ENCODE data around the gene ADAMTS19.

The ADAMTS19 gene

DNA sequence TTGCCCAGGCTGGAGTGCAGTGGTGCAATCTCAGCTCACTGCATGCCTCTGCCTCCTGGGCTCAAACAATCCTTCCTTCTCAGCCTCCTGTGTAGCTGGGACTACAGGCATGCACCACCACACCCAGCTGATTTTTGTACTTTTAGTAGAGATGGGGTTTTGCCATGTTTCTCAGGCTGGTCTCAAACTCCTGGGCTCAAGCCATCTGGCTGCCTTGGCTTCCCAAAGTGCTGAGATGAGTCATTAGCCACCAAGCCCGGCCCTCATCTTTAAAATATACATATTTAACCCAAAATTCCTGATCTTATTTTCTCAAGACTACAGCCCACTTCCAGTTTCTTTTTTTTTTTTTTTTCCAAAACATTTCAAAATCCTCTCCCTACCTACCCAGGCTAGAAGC, 256.1 kb downstream of the ADAMTS19 start:
- no peak overlapping the region for H3K14ac ChIP-seq (ENCODE audit: low read length)
- H2BK5ac ChIP-seq (ENCODE audit: low read length): no peak overlapping the region
- no peaks in the 10 kb centered on the region for H3K79me1 ChIP-seq (ENCODE audit: low read depth, low read length)
- H3K18ac ChIP-seq (ENCODE audit: low read length): no peak overlapping the region
- no peaks in the 10 kb centered on the region for H3K36me3 ChIP-seq (replicated peaks in 1 of 2; ENCODE audit: control insufficient read depth in 2 of 2, insufficient read depth in 2 of 2, low read length in 2 of 2)
- no peak overlapping the region for H4K91ac ChIP-seq (ENCODE audit: low read depth, low read length, poor library complexity)
- H2AK5ac ChIP-seq (ENCODE audit: low read depth, low read length): no peak overlapping the region
- WGBS, 2 donors (ENCODE audit: extremely low coverage in 2 of 2, insufficient read length in 2 of 2, insufficient replicate concordance in 1 of 2): no CpG with 5 or more reads among the region's 1 CpG
- no peak overlapping the region for H3K4me3 ChIP-seq (ENCODE audit: low read length in 2 of 2)
- H3K9me3 ChIP-seq (replicated peaks in 1 of 2; ENCODE audit: control insufficient read depth in 2 of 2, insufficient read depth in 1 of 2, low read depth in 1 of 2, low read length in 2 of 2): no peaks in the 10 kb centered on the region
- H3K4me2 ChIP-seq (ENCODE audit: insufficient read depth, low read length, poor library complexity, severe bottlenecking): no peak overlapping the region
- H2BK15ac ChIP-seq (ENCODE audit: low read length): no peak overlapping the region
- H2AFZ ChIP-seq (ENCODE audit: low read length): no peak overlapping the region
- H4K8ac ChIP-seq (ENCODE audit: low read depth, low read length): no peak overlapping the region
- no peaks in the 10 kb centered on the region for H3K27me3 ChIP-seq (ENCODE audit: control insufficient read depth in 3 of 3, insufficient read depth in 3 of 3, low read depth in 1 of 3, low read length in 3 of 3)
- no peak overlapping the region for H3K9ac ChIP-seq (ENCODE audit: low read depth, low read length, poor library complexity)
- no peak overlapping the region for H3K4ac ChIP-seq (ENCODE audit: low read length)
- no peak overlapping the region for H3K27ac ChIP-seq (replicated peaks; ENCODE audit: low read length)
- DNase-seq (ENCODE audit: low spot score): no peak
- H2BK120ac ChIP-seq (ENCODE audit: low read depth, low read length): no peak overlapping the region
- no peak overlapping the region for H2BK12ac ChIP-seq (ENCODE audit: low read length)
- H3K23ac ChIP-seq (ENCODE audit: low read depth, low read length, poor library complexity): no peak overlapping the region
- no peaks in the 10 kb centered on the region for H3K4me1 ChIP-seq (ENCODE audit: control insufficient read depth in 2 of 2, insufficient read depth in 1 of 2, low read depth in 1 of 2, low read length in 2 of 2)

DNA sequence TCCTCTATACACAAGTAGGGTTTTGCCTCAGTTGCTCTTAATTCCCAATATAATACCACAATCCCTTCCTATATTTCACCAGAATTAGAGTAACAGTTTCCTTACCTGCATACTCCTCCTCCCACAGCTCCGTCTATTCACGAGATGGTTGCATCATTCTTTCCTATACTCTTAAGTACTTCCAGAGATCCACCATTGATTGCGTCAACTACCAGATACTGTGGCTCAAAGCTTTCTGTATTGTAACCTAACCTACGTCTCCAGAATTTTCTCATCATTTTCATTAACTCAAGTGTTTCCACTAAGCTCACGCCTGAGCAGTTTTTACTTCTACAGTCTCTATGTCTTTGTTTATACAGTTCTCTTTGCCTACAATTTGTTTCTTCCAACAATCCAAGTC, 256.6 kb downstream of the ADAMTS19 start:
- no CpG with 5 or more reads among the region's 5 CpGs for WGBS, 2 donors (ENCODE audit: extremely low coverage in 2 of 2, insufficient read length in 2 of 2, insufficient replicate concordance in 1 of 2)
- no peak overlapping the region for H2BK15ac ChIP-seq (ENCODE audit: low read length)
- no peak overlapping the region for H3K18ac ChIP-seq (ENCODE audit: low read length)
- H3K79me1 ChIP-seq (ENCODE audit: low read depth, low read length): no peaks in the 10 kb centered on the region
- no peaks in the 10 kb centered on the region for H3K27me3 ChIP-seq (ENCODE audit: control insufficient read depth in 3 of 3, insufficient read depth in 3 of 3, low read depth in 1 of 3, low read length in 3 of 3)
- no peak overlapping the region for H4K91ac ChIP-seq (ENCODE audit: low read depth, low read length, poor library complexity)
- H2BK12ac ChIP-seq (ENCODE audit: low read length): no peak overlapping the region
- no peak overlapping the region for H2BK5ac ChIP-seq (ENCODE audit: low read length)
- no peak overlapping the region for H4K8ac ChIP-seq (ENCODE audit: low read depth, low read length)
- no peak overlapping the region for H3K27ac ChIP-seq (replicated peaks; ENCODE audit: low read length)
- no peak overlapping the region for H2AK5ac ChIP-seq (ENCODE audit: low read depth, low read length)
- no peak overlapping the region for H3K14ac ChIP-seq (ENCODE audit: low read length)
- no peak overlapping the region for H3K9ac ChIP-seq (ENCODE audit: low read depth, low read length, poor library complexity)
- DNase-seq (ENCODE audit: low spot score): no peak
- no peaks in the 10 kb centered on the region for H3K36me3 ChIP-seq (replicated peaks in 1 of 2; ENCODE audit: control insufficient read depth in 2 of 2, insufficient read depth in 2 of 2, low read length in 2 of 2)
- H3K23ac ChIP-seq (ENCODE audit: low read depth, low read length, poor library complexity): no peak overlapping the region
- H3K9me3 ChIP-seq (replicated peaks in 1 of 2; ENCODE audit: control insufficient read depth in 2 of 2, insufficient read depth in 1 of 2, low read depth in 1 of 2, low read length in 2 of 2): no peaks in the 10 kb centered on the region
- H2AFZ ChIP-seq (ENCODE audit: low read length): no peak overlapping the region
- H2BK120ac ChIP-seq (ENCODE audit: low read depth, low read length): no peak overlapping the region
- no peaks in the 10 kb centered on the region for H3K4me1 ChIP-seq (ENCODE audit: control insufficient read depth in 2 of 2, insufficient read depth in 1 of 2, low read depth in 1 of 2, low read length in 2 of 2)
- no peak overlapping the region for H3K4me2 ChIP-seq (ENCODE audit: insufficient read depth, low read length, poor library complexity, severe bottlenecking)
- no peak overlapping the region for H3K4ac ChIP-seq (ENCODE audit: low read length)
- no peak overlapping the region for H3K4me3 ChIP-seq (ENCODE audit: low read length in 2 of 2)

DNA sequence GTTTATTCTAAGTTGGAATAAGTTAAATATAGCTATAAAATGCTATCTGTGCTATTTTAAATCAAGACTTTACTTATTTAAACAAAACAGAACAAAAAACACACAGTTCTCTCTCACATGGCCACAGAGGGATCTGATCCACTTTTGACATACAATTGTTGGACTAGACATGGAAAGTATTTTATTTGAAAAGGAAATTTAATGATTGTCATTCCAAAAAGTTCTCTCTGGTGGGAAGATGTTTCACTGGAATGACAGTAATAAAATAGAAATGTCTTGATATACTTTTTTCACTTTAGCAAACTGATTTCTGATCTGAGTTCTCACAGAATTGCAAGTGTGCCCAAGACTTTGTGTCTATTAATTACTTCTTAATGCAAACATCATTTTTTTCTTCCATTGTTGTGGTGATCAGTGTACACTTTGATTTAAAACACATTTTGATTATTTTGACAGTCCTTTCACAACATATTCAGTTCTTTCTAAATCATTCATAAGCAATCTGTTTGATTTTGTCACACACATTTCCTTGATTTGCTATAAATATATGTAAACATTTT, 257.7 kb downstream of the ADAMTS19 start:
- Histone ChIP-seq H3K9ac (ENCODE audit: low read depth, low read length, poor library complexity) (no peak overlapping the region), H2AFZ (ENCODE audit: low read length) (no peak overlapping the region), H3K14ac (ENCODE audit: low read length) (no peak overlapping the region), H3K27ac (replicated peaks; ENCODE audit: low read length) (no peak overlapping the region), H3K4me3 (ENCODE audit: low read length in 2 of 2) (no peak overlapping the region), H3K27me3 (ENCODE audit: control insufficient read depth in 3 of 3, insufficient read depth in 3 of 3, low read depth in 1 of 3, low read length in 3 of 3) (no peaks in the 10 kb centered on the region), H2BK15ac (ENCODE audit: low read length) (no peak overlapping the region), H3K79me1 (ENCODE audit: low read depth, low read length) (no peaks in the 10 kb centered on the region), H2AK5ac (ENCODE audit: low read depth, low read length) (no peak overlapping the region), H3K4me1 (ENCODE audit: control insufficient read depth in 2 of 2, insufficient read depth in 1 of 2, low read depth in 1 of 2, low read length in 2 of 2) (no peaks in the 10 kb centered on the region), H3K36me3 (replicated peaks in 1 of 2; ENCODE audit: control insufficient read depth in 2 of 2, insufficient read depth in 2 of 2, low read length in 2 of 2) (no peaks in the 10 kb centered on the region), H2BK12ac (ENCODE audit: low read length) (no peak overlapping the region), H3K23ac (ENCODE audit: low read depth, low read length, poor library complexity) (no peak overlapping the region), H2BK120ac (ENCODE audit: low read depth, low read length) (no peak overlapping the region), H3K18ac (ENCODE audit: low read length) (no peak overlapping the region), H3K4ac (ENCODE audit: low read length) (no peak overlapping the region), H3K9me3 (replicated peaks in 1 of 2; ENCODE audit: control insufficient read depth in 2 of 2, insufficient read depth in 1 of 2, low read depth in 1 of 2, low read length in 2 of 2) (no peaks in the 10 kb centered on the region), H3K4me2 (ENCODE audit: insufficient read depth, low read length, poor library complexity, severe bottlenecking) (no peak overlapping the region), H4K91ac (ENCODE audit: low read depth, low read length, poor library complexity) (no peak overlapping the region), H2BK5ac (ENCODE audit: low read length) (no peak overlapping the region), H4K8ac (ENCODE audit: low read depth, low read length) (no peak overlapping the region)
- no peak for DNase-seq (ENCODE audit: low spot score)

DNA sequence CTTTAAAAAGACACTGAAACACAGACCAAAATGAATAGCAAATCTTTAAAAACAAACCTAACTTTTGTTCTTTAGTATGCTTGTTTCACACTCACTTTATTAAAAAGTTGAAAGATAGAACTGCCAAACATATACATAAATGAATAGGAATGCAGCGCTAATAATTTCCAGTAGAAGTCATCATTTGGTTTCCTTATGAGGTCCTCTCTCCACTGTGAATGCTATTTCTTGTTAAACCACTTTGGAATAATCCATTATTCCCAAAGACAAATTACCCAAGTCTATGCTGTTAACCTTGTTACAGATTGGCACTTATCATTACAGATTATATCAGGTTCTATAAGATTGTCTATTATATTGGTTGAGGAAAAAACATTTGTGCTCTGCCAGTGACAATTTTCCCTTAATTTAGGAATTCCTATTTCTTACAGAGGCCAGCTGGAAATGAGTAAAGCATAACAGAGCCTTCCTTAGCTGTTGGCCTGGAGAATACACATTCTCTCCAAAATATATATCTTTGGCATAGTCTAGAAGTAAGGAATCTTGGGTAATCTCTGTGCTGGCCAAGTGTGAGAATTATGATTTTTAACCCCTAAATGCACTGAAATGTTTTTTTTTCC, 258.5 kb downstream of the ADAMTS19 start:
- no peak for DNase-seq (ENCODE audit: low spot score)
- Histone ChIP-seq H3K23ac (ENCODE audit: low read depth, low read length, poor library complexity) (no peak overlapping the region), H3K9me3 (replicated peaks in 1 of 2; ENCODE audit: control insufficient read depth in 2 of 2, insufficient read depth in 1 of 2, low read depth in 1 of 2, low read length in 2 of 2) (no peaks in the 10 kb centered on the region), H2BK12ac (ENCODE audit: low read length) (no peak overlapping the region), H3K79me1 (ENCODE audit: low read depth, low read length) (no peaks in the 10 kb centered on the region), H3K4ac (ENCODE audit: low read length) (no peak overlapping the region), H3K36me3 (replicated peaks in 1 of 2; ENCODE audit: control insufficient read depth in 2 of 2, insufficient read depth in 2 of 2, low read length in 2 of 2) (no peaks in the 10 kb centered on the region), H3K18ac (ENCODE audit: low read length) (no peak overlapping the region), H3K4me3 (ENCODE audit: low read length in 2 of 2) (no peak overlapping the region), H3K4me2 (ENCODE audit: insufficient read depth, low read length, poor library complexity, severe bottlenecking) (no peak overlapping the region), H2BK5ac (ENCODE audit: low read length) (no peak overlapping the region), H3K14ac (ENCODE audit: low read length) (no peak overlapping the region), H4K91ac (ENCODE audit: low read depth, low read length, poor library complexity) (no peak overlapping the region), H2AFZ (ENCODE audit: low read length) (no peak overlapping the region), H3K9ac (ENCODE audit: low read depth, low read length, poor library complexity) (no peak overlapping the region), H4K8ac (ENCODE audit: low read depth, low read length) (no peak overlapping the region), H2BK120ac (ENCODE audit: low read depth, low read length) (no peak overlapping the region), H3K27me3 (ENCODE audit: control insufficient read depth in 3 of 3, insufficient read depth in 3 of 3, low read depth in 1 of 3, low read length in 3 of 3) (no peaks in the 10 kb centered on the region), H2AK5ac (ENCODE audit: low read depth, low read length) (no peak overlapping the region), H3K27ac (replicated peaks; ENCODE audit: low read length) (no peak overlapping the region), H2BK15ac (ENCODE audit: low read length) (no peak overlapping the region), H3K4me1 (ENCODE audit: control insufficient read depth in 2 of 2, insufficient read depth in 1 of 2, low read depth in 1 of 2, low read length in 2 of 2) (no peaks in the 10 kb centered on the region)
- no CpG with 5 or more reads among the region's 1 CpG for WGBS, 2 donors (ENCODE audit: extremely low coverage in 2 of 2, insufficient read length in 2 of 2, insufficient replicate concordance in 1 of 2)
